Activated naive CD8-positive, alpha-beta T cell (primary cell): Measurements from ENCODE around the gene UBA52.
"Not testable (repeated sequence)": the region's sequence is repeated elsewhere in the genome, so short reads cannot be mapped to it uniquely, and the experiment has no call there.

Source experiments
- H3K27ac Mint-ChIP-seq: one replicate; pipeline ENCODE4 v1.8.0; 2021; ENCODE audit warnings: mixed read lengths
- H3K27me3 Mint-ChIP-seq: one replicate; pipeline ENCODE4 v1.8.0; 2021; ENCODE audit warnings: mixed read lengths
- H3K36me3 Mint-ChIP-seq: one replicate; pipeline ENCODE4 v1.8.0; 2021; ENCODE audit warnings: mixed read lengths
- H3K4me1 Mint-ChIP-seq: one replicate; pipeline ENCODE4 v1.8.0; 2021; ENCODE audit warnings: low read depth, mixed read lengths
- H3K4me3 Mint-ChIP-seq: one replicate; pipeline ENCODE4 v1.8.0; 2021; ENCODE audit warnings: mild to moderate bottlenecking, mixed read lengths
- H3K9me3 Mint-ChIP-seq: one replicate; pipeline ENCODE4 v1.8.0; 2021; ENCODE audit warnings: low read depth, mixed read lengths

Gene UBA52

DNA sequence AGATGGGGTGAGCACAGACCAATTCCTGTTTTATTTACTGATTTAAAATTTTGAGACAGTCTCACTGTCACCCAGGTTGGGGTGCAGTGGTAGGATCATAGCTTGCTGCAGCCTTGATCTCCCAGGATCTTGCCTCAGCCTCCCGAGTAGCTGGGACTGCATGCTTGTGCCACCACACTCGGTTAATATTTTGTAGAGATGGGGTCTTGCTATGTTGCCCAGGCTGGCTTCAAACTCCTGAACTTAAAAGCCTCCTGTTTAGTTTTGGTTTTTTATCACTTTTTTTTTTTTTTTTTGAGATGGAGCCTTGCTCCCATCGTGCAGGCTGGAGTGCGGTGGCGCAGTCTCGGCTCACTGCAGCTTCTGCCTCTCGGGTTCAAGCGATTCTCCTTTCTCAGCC is 4.7 kb downstream of the UBA52 start:
- Mint-ChIP-seq H3K36me3 (peaks cover 6% of the 10 kb centered on the region), H3K4me1 (peaks cover 21% of the 10 kb centered on the region), H3K4me3 (no peak overlapping the region), H3K9me3 (no peaks in the 10 kb centered on the region), H3K27me3 (no peaks in the 10 kb centered on the region), H3K27ac (no peak overlapping the region)

DNA sequence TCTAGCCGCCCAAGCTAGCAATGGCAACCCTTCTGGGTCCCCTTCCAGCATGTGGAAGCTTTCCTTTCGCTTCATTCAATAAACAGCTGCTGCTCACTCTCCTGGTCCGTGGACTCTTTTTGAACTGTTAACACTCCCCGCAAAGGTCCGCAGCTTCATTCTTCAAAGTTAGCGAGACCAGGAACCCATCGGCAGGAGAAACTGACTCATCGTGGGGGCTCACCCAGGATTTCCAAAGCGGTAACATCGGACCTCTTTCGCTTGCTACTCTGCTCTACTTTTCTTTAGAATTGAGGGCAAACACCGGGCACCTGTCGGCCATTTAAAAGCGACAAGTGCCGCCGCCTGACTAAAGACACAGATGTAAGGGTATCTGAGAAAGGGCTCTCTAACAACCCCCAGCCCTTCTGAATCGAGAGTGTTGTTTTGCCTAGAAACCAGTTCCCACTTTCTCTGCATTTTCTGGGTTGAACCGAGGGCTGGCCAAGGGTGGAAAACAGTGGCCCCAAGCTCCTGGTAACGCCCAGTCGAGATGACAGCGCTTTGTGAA is 5.8 kb downstream of the UBA52 start:
- H3K36me3 Mint-ChIP-seq, result peaks cover 5% of the 10 kb centered on the region
- peaks cover 18% of the 10 kb centered on the region for H3K4me1 Mint-ChIP-seq
- no peaks in the 10 kb centered on the region for H3K9me3 Mint-ChIP-seq
- H3K27ac Mint-ChIP-seq, result no peak overlapping the region
- H3K27me3 Mint-ChIP-seq, result no peaks in the 10 kb centered on the region
- no peak overlapping the region for H3K4me3 Mint-ChIP-seq

DNA sequence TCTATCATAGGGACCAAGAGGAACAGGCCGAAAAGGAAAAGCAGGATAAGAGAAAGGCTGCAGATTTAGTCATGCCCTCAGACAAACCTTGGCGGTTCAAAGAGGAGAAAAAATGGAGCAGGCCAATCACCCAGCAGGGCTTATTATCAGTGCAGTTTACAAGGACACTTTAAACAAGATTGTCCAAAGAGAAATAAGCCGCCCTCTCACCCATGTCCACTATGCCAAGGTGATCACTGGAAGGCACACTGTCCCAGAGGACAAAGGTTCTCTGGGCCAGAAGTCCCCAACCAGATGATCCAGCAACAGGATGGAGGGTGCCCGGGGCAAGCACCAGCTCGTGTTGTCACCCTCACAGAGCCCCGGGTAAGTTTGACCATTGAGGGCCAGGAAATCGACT is 8.7 kb downstream of the UBA52 start:
- no peaks in the 10 kb centered on the region for H3K36me3 Mint-ChIP-seq
- peaks cover 3% of the 10 kb centered on the region for H3K4me1 Mint-ChIP-seq
- H3K9me3 Mint-ChIP-seq, result no peaks in the 10 kb centered on the region
- H3K27me3 Mint-ChIP-seq, result no peaks in the 10 kb centered on the region
- H3K27ac Mint-ChIP-seq, result no peak overlapping the region
- no peak overlapping the region for H3K4me3 Mint-ChIP-seq

DNA sequence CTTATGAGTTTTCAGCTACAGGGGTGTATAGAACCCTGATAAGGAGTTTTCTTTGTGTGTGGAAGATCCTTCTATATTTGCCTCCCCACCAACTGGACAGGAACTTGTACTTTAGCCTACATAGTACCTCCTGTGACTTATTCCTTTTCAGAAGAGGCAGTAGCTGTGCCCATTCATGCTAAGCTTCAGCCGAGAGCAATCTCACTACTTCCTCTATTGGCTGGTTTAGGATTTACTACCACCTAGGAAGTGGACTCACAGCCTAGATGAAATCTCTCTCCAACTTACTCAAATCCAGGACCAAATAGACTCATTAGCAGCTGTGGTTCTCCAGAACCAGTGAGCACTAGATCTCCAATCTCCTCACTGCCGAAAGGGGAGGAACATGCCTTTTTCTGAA is 14.6 kb downstream of the UBA52 start:
- H3K4me1 Mint-ChIP-seq, result peaks cover 27% of the 10 kb centered on the region
- no peaks in the 10 kb centered on the region for H3K9me3 Mint-ChIP-seq
- H3K4me3 Mint-ChIP-seq, result no peak overlapping the region
- H3K27ac Mint-ChIP-seq, result peak overlapping the region; percentile 58
- H3K36me3 Mint-ChIP-seq, result peaks cover 3% of the 10 kb centered on the region
- no peaks in the 10 kb centered on the region for H3K27me3 Mint-ChIP-seq

DNA sequence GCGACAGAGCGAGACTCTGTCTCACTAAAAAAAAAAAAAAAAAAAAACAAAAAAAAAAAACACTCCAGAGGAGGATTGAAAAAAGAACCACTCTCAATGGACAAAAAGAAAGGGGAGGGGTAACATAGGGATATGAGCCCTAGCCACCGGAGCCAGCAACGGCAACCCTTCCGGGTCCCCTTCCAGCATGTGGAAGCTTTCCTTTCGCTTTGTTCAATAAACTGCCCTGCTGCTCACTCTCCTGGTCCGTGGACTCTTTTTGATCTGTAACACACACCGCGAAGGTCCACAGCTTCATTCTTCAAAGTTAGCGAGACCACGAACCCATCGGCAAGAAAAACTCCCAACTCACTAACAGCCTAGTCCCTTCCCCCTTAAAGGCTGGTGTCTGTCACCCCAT is 15.9 kb downstream of the UBA52 start:
- peak overlapping the region; percentile 83 for H3K4me3 Mint-ChIP-seq
- peaks cover 3% of the 10 kb centered on the region for H3K36me3 Mint-ChIP-seq
- H3K27me3 Mint-ChIP-seq, result no peaks in the 10 kb centered on the region
- H3K4me1 Mint-ChIP-seq, result peaks cover 27% of the 10 kb centered on the region
- H3K27ac Mint-ChIP-seq, result peak overlapping the region; percentile 95
- no peaks in the 10 kb centered on the region for H3K9me3 Mint-ChIP-seq

DNA sequence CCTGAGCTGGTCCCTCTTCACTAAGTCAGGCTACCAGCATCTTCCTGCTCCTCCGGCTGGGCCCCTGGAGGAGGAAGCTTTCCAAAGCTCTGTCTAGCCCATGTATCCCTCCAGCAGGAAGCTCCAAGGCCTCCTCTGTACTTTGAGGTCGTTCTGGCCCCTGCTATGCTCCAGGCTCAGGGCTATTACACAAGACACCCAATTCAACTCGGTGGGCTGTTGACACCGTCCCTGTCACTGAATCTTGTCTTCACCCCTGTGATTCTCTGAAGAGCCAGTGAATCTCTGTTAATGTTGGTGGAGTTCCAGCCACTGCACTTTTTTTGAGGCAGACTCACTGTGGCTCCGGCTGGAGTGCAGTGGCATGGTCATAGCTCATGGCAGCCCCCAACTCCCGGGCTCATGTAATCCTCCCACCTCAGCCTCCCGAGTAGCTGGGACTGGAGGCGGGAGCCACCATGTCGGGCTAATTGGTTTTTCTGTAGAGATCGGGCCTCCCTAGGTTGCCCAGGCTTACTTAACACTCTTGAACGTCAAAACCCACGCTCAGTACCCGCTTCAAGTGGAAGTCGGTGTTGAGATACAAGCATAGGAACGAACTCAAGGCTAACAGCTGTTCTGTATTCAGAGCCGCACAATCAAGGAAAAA is 16.4 kb downstream of the UBA52 start:
- no peaks in the 10 kb centered on the region for H3K9me3 Mint-ChIP-seq
- peaks cover 27% of the 10 kb centered on the region for H3K4me1 Mint-ChIP-seq
- H3K4me3 Mint-ChIP-seq, result peak overlapping the region; percentile 83
- H3K27me3 Mint-ChIP-seq, result no peaks in the 10 kb centered on the region
- peak overlapping the region; percentile 95 for H3K27ac Mint-ChIP-seq
- peaks cover 3% of the 10 kb centered on the region for H3K36me3 Mint-ChIP-seq

DNA sequence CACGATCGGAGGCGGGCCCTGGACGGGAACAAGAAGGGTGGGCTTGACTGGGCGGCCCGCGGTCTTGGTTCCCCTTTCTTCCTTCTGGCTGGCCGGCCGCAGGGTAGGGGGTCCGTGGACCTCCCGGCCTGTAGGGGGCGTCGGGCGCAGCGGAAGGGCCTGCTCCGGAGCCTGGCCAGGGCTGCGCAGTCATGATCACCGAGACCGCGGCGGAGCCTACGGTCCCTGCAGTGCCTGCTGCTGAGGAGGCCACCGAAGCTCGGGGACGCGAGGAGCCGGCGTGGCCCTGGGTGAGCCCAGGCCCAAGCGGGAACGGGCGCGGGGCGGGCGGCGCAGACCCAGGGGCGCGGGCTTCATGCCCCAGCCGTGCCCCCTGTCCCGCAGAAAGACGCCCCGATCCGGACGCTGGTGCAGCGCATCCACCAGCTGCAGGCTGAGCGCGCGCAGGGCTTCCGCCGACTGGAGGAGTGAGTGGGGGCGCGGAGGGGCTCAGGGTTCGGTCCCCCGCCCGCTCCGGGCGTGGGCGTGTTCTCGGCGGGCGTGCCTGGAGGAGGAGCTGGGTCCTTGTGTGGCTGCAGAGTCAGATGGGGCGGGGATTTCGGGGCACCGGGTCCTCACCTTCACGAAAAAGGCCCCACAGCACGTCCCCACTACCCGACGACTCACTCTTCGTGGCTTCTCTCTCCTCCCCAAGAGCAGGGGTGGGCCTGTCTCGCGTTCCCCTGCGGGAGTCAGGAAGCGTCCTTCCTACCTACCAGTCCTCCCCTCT is 17.1 kb downstream of the UBA52 start, which contains the start of gene REX1BD:
Gene REX1BD, plus strand, starts transcription at position 188 of the 769 bp plus-strand sequence. Its CDS starts 4 bp downstream, at position 192.
- Mint-ChIP-seq H3K36me3 (peaks cover 3% of the 10 kb centered on the region), H3K9me3 (no peaks in the 10 kb centered on the region), H3K4me3 (peak within 1 kb of the TSS; percentile 83), H3K4me1 (peaks cover 30% of the 10 kb centered on the region), H3K27me3 (no peaks in the 10 kb centered on the region), H3K27ac (peak within 1 kb of the TSS; percentile 96)

DNA sequence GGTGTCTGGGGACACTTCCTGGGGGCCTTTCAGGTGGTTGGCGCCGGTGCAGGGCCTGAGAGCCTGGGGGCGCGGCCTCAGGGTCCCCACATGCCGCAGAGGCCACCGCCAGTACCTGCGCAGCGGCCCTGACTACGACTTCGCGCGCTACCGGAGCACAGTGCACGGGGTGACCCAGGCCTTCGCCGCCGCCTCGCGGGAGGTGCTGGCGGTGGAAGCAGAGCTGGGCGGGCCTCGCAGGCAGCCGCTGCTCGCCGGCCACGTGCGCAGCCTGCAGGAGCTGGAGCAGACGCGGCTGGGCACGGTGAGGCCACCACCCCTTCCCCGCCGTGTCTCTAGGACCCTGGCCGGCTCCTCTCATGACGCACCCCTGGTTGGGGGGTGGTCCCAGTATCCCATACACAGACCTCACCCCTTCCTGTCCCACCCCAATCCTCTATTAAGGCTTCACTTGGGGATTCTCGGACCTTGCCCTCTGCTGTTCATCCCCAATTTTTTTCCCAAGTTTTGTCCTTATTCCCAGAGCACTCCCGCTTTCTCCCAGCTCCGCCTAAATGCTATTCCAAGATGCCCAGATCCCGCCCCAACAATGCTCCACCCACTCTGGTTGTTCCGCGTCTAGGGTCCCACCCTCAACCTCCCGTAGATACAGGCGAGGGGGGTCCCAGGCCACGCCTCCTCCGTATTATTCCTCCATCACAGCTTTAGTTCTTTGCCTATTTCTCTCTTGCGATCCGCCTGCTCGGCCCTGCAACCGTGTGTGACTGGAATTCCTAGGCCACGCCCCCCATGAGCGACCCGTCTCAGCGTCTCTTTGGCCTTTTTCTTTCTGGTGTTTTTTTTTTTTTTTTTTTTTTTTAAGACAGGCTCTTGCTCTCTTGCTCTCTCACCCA is 18.0 kb downstream of the UBA52 start:
- peak overlapping the region; percentile 96 for H3K27ac Mint-ChIP-seq
- H3K4me3 Mint-ChIP-seq, result peak overlapping the region; percentile 83
- H3K36me3 Mint-ChIP-seq, result peaks cover 3% of the 10 kb centered on the region
- H3K27me3 Mint-ChIP-seq, result no peaks in the 10 kb centered on the region
- H3K4me1 Mint-ChIP-seq, result peaks cover 31% of the 10 kb centered on the region
- no peaks in the 10 kb centered on the region for H3K9me3 Mint-ChIP-seq

DNA sequence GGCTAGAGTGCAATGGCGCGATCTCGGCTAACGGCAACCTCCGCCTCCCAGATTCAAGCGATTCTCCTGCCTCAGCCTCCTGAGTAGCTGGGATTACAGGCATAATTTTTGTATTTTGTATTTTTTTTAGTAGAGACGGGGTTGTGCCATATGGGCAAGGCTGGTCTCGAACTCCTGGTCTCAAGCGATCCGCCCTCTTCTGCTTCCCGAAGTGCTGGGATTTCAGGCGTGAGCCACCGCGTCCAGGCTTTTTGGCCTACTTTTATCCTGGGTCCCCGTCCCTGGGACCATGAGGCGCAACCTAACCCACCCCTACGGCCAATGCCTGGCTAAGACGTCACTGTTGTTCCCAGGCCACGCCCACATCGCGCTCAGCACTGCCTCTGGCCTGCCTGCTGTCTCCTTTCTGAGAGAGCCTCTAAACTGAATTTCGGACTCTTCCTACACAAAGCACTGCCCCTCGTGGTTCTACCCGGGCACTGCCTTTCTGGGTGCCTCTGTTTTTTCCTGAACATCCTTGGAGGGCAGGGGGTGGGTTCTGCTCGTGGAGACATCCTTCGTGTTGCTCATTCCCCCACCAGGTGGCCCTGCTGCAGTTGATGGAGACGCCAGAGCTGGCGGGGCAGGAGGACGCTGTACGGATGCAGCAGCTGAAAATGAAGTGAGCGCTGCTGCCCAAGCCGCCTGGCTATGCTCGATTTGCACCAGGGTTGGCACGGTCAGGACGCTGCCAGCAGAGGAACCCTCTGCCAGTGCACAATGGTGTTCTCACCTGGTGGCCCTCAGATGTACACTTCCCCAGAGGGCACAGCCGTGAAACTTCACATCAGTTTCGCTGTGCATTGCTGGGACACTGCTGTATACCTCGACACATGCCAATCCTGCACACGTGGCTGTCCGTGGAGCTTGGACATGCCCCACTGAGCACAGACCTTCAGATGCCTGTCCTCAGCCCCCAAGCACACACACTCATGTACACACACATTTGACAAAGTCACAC is 18.9 kb downstream of the UBA52 start:
- H3K36me3 Mint-ChIP-seq, result peaks cover 3% of the 10 kb centered on the region
- H3K27ac Mint-ChIP-seq, result no peak overlapping the region
- no peaks in the 10 kb centered on the region for H3K27me3 Mint-ChIP-seq
- no peaks in the 10 kb centered on the region for H3K9me3 Mint-ChIP-seq
- peaks cover 33% of the 10 kb centered on the region for H3K4me1 Mint-ChIP-seq
- H3K4me3 Mint-ChIP-seq, result peak overlapping the region; percentile 83

DNA sequence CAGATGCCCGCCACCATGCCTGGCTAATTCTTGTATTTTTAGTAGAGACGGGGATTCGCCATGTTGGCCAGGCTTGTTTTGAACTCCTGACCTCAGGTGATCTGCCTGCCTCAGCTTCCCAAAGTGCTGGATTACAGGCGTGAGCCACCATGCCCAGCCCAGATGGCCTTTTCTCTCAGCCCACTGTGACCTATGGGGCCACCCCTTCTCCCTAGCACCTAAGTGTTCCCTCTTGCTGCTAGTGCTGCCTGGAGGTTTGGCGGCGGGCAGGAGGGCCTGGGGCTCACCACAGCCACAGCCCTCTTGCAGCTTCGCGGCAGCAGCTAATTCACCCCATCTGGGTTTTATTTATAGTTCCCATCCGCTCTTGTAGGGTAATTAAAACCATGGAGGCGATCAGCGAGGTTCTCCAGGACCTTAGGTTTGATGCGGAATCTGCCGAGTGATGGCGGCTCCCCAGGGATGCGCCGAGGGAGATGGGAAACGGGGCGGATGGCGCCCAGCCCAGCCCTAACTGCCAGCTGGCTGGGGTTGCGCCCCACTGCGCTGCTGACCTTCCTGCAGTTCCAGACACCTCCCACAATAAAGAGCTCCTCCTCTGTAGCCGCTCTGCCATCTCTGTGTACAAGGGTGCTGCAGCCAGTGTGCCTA is 20.2 kb downstream of the UBA52 start:
- peak overlapping the region; percentile 40 for H3K4me3 Mint-ChIP-seq
- H3K4me1 Mint-ChIP-seq, result peaks cover 27% of the 10 kb centered on the region
- H3K27me3 Mint-ChIP-seq, result no peaks in the 10 kb centered on the region
- H3K27ac Mint-ChIP-seq, result no peak overlapping the region
- peaks cover 3% of the 10 kb centered on the region for H3K36me3 Mint-ChIP-seq
- no peaks in the 10 kb centered on the region for H3K9me3 Mint-ChIP-seq

DNA sequence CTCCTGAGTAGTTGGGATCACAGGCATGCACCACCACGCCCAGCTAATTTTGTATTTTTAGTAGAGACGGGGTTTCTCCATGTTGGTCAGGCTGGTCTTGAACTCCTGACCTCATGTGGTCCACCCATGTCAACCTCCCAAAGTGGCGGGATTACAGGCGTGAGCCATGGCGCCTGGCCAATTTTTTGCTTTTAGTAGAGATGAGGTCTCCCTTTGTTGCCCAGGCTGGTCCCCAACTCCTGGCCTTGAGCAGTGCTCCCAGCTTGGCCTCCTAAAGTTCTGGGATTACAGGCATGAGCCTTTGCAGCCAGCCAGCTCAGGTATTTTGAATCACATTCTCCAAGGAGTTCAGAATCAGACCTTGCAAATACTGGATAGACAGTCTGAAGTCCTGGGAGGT is 21.1 kb downstream of the UBA52 start:
- H3K27me3 Mint-ChIP-seq, H3K9me3 Mint-ChIP-seq, H3K27ac Mint-ChIP-seq, H3K36me3 Mint-ChIP-seq, H3K4me3 Mint-ChIP-seq: not testable (repeated sequence)
- peaks cover 25% of the 10 kb centered on the region for H3K4me1 Mint-ChIP-seq

DNA sequence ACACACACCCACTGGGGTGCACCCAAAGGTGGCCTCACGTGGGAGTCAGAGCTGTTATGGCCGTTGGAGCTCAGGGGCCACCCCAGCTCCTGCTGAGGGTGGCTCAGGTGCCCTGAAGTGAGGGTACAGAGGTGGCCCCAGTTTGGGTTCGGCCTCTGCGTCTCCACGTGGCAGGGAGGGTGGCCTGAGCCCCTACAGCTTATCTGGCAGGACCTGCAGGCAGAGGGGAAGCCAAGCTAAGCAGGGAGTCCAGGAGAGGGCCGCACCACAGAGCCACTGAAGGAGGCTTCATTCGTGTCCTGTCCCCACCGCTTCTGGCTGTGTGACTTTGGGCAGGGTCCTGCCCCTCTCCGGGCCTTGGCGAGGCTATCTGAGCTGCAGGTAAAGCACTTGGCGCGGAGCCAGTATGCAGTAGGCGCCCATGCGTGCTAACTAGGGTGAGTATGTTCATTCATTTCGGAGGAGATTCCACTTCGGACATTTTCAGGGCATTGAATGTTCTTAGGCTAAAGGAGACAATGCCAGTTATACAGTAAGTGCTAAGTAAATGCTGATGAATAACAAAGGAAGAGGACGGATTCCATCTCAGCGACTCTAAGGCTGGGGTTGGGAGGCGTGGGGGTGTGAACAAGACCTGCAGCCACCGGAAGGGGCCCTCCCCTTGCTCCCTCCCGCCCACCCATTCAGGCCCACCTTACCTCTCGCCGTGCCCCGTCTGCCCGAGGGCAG is 21.9 kb downstream of the UBA52 start:
- H3K36me3 Mint-ChIP-seq, result peaks cover 3% of the 10 kb centered on the region
- no peaks in the 10 kb centered on the region for H3K27me3 Mint-ChIP-seq
- H3K4me3 Mint-ChIP-seq, result peak overlapping the region; percentile 75
- no peak overlapping the region for H3K27ac Mint-ChIP-seq
- H3K9me3 Mint-ChIP-seq, result no peaks in the 10 kb centered on the region
- peaks cover 19% of the 10 kb centered on the region for H3K4me1 Mint-ChIP-seq
